Activated naive CD4-positive, alpha-beta T cell treated with anti-CD3 and anti-CD28 coated beads, Interleukin-2, amount 10 ng/mL, durations not matched to agents 7 days and 5 days (primary cell): Measurements from ENCODE around the gene CCDC33.
A peak's percentile ranks its signal among the peaks of the same experiment; 100 is the strongest.

Experiments
- CTCF ChIA-PET: fragments of 350-600 bp; sonication (Branson Sonifier 250); formaldehyde crosslinking; loops from one replicate; lab custom pipeline; 2021; ENCODE audit warnings: antibody characterized with exemption; lab: Charles Lee
- DNase-seq: peaks from one replicate; pipeline ENCODE4 v3.0.0-alpha.2; 2020
- H3K27ac Mint-ChIP-seq: one replicate; pipeline ENCODE4 v1.8.0; 2021; ENCODE audit warnings: mild to moderate bottlenecking, moderate library complexity, mixed read lengths
- H3K27me3 Mint-ChIP-seq: one replicate; pipeline ENCODE4 v1.8.0; 2021; ENCODE audit warnings: mild to moderate bottlenecking, mixed read lengths
- H3K36me3 Mint-ChIP-seq: one replicate; pipeline ENCODE4 v1.8.0; 2021; ENCODE audit warnings: mixed read lengths
- H3K4me1 Mint-ChIP-seq: one replicate; pipeline ENCODE4 v1.8.0; 2021; ENCODE audit warnings: mixed read lengths
- H3K4me3 Mint-ChIP-seq: one replicate; pipeline ENCODE4 v1.8.0; 2021; ENCODE audit warnings: mild to moderate bottlenecking, moderate library complexity, mixed read lengths
- H3K9me3 Mint-ChIP-seq: one replicate; pipeline ENCODE4 v1.8.0; 2021; ENCODE audit warnings: mixed read lengths

The CCDC33 gene

GRCh38 chr15:74306781-74307217 lies 70.7 kb downstream of the CCDC33 start:
- no peak for DNase-seq
- CTCF ChIA-PET: interaction anchor here (0.8 to 2.0 kb wide), 8 partner anchors 10 to 334 kb away, joined by 3 to 15 read pairs (median 5); no protein-coding TSS in a partner anchor
- no peaks in the 10 kb centered on the region for H3K4me1 Mint-ChIP-seq
- H3K9me3 Mint-ChIP-seq: no peaks in the 10 kb centered on the region
- H3K27ac Mint-ChIP-seq: no peak overlapping the region
- H3K36me3 Mint-ChIP-seq: no peaks in the 10 kb centered on the region
- peaks cover 81% of the 10 kb centered on the region for H3K27me3 Mint-ChIP-seq
- no peak overlapping the region for H3K4me3 Mint-ChIP-seq

- peaks cover 76% of the 10 kb centered on the region for H3K27me3 Mint-ChIP-seq
- CTCF ChIA-PET: interaction anchor here (0.8 to 2.0 kb wide), 17 partner anchors 8 to 335 kb away, joined by 3 to 15 read pairs (median 4); no protein-coding TSS in a partner anchor
Observed at GRCh38 chr15:74307827-74308811, 72.0 kb downstream of the CCDC33 start.

GRCh38 chr15:74311734-74312444 lies 75.8 kb downstream of the CCDC33 start:
- H3K9me3 Mint-ChIP-seq: no peaks in the 10 kb centered on the region
- H3K36me3 Mint-ChIP-seq: no peaks in the 10 kb centered on the region
- H3K27me3 Mint-ChIP-seq: peaks cover 43% of the 10 kb centered on the region
- H3K4me3 Mint-ChIP-seq: no peak overlapping the region
- no peak overlapping the region for H3K27ac Mint-ChIP-seq
- peaks cover 28% of the 10 kb centered on the region for H3K4me1 Mint-ChIP-seq
- CTCF ChIA-PET: interaction anchor here (1.4 kb wide), 1 partner anchor 10 kb away, joined by 11 read pairs; no protein-coding TSS in a partner anchor
- DNase-seq: no peak

More at GRCh38 chr15:74307827-74308811, 72.0 kb downstream of the CCDC33 start:
- H3K9me3 Mint-ChIP-seq: no peaks in the 10 kb centered on the region
- no peaks in the 10 kb centered on the region for H3K36me3 Mint-ChIP-seq
- H3K4me1 Mint-ChIP-seq: peaks cover under 1% of the 10 kb centered on the region
- peak overlapping the region; percentile 25 for H3K27ac Mint-ChIP-seq
- peak; percentile 57 for DNase-seq
- H3K4me3 Mint-ChIP-seq: no peak overlapping the region

- Mint-ChIP-seq H3K4me1 (peaks cover 34% of the 10 kb centered on the region), H3K9me3 (no peaks in the 10 kb centered on the region), H3K36me3 (no peaks in the 10 kb centered on the region), H3K27ac (no peak overlapping the region), H3K27me3 (peaks cover 41% of the 10 kb centered on the region), H3K4me3 (no peak overlapping the region)
- CTCF ChIA-PET: interaction anchor here (1.4 kb wide), 1 partner anchor 9 kb away, joined by 11 read pairs; no protein-coding TSS in a partner anchor
- no peak for DNase-seq
Observed at GRCh38 chr15:74312445-74313007, 76.4 kb downstream of the CCDC33 start.

- no peak for DNase-seq
- CTCF ChIA-PET: interaction anchor here (1.0 to 1.3 kb wide), 2 partner anchors 33 to 341 kb away, joined by 3 read pairs; no protein-coding TSS in a partner anchor
- H3K27ac Mint-ChIP-seq: no peak overlapping the region
- H3K9me3 Mint-ChIP-seq: no peaks in the 10 kb centered on the region
- peaks cover 43% of the 10 kb centered on the region for H3K4me1 Mint-ChIP-seq
- no peak overlapping the region for H3K4me3 Mint-ChIP-seq
- peaks cover 31% of the 10 kb centered on the region for H3K27me3 Mint-ChIP-seq
- H3K36me3 Mint-ChIP-seq: no peaks in the 10 kb centered on the region
Observed at GRCh38 chr15:74313889-74314288, 77.8 kb downstream of the CCDC33 start.

- H3K27ac Mint-ChIP-seq: peak overlapping the region; percentile 81
Observed at GRCh38 chr15:74314795-74315438, 78.8 kb downstream of the CCDC33 start.

GRCh38 chr15:74315626-74316025 lies 79.5 kb downstream of the CCDC33 start:
- Mint-ChIP-seq H3K4me3 (peak overlapping the region; percentile 6), H3K27me3 (peaks cover 18% of the 10 kb centered on the region), H3K27ac (peak overlapping the region; percentile 81), H3K4me1 (peaks cover 53% of the 10 kb centered on the region), H3K36me3 (no peaks in the 10 kb centered on the region), H3K9me3 (no peaks in the 10 kb centered on the region)
- CTCF ChIA-PET: interaction anchor here (1.3 to 2.6 kb wide), 4 partner anchors 8 to 343 kb away, joined by 3 to 8 read pairs (median 4); no protein-coding TSS in a partner anchor
- DNase-seq: peak; percentile 60

More at GRCh38 chr15:74314795-74315438, 78.8 kb downstream of the CCDC33 start:
- Mint-ChIP-seq H3K36me3 (no peaks in the 10 kb centered on the region), H3K4me1 (peaks cover 47% of the 10 kb centered on the region), H3K27me3 (peaks cover 21% of the 10 kb centered on the region), H3K9me3 (no peaks in the 10 kb centered on the region), H3K4me3 (peak overlapping the region; percentile 6)
- peak; percentile 61 for DNase-seq
- CTCF ChIA-PET: interaction anchor here (1.3 to 2.6 kb wide), 4 partner anchors 7 to 343 kb away, joined by 3 to 8 read pairs (median 4); no protein-coding TSS in a partner anchor

GRCh38 chr15:74316141-74316540 lies 80.0 kb downstream of the CCDC33 start:
- DNase-seq: no peak
- peaks cover 17% of the 10 kb centered on the region for H3K27me3 Mint-ChIP-seq
- H3K27ac Mint-ChIP-seq: no peak overlapping the region
- no peaks in the 10 kb centered on the region for H3K36me3 Mint-ChIP-seq
- peaks cover 54% of the 10 kb centered on the region for H3K4me1 Mint-ChIP-seq
- H3K4me3 Mint-ChIP-seq: no peak overlapping the region
- CTCF ChIA-PET: interaction anchor here (1.4 to 2.6 kb wide), 3 partner anchors 9 to 344 kb away, joined by 3 to 8 read pairs (median 5); no protein-coding TSS in a partner anchor
- no peaks in the 10 kb centered on the region for H3K9me3 Mint-ChIP-seq

- H3K9me3 Mint-ChIP-seq: no peaks in the 10 kb centered on the region
- no peak overlapping the region for H3K27ac Mint-ChIP-seq
- H3K4me1 Mint-ChIP-seq: peaks cover 54% of the 10 kb centered on the region
- H3K27me3 Mint-ChIP-seq: peaks cover 14% of the 10 kb centered on the region
- no peak for DNase-seq
- H3K4me3 Mint-ChIP-seq: no peak overlapping the region
- H3K36me3 Mint-ChIP-seq: no peaks in the 10 kb centered on the region
- CTCF ChIA-PET: interaction anchor here (2.6 kb wide), 1 partner anchor 10 kb away, joined by 8 read pairs; no protein-coding TSS in a partner anchor
Observed at GRCh38 chr15:74317820-74318375, 81.8 kb downstream of the CCDC33 start.

- H3K27ac Mint-ChIP-seq: no peak overlapping the region
- H3K36me3 Mint-ChIP-seq: no peaks in the 10 kb centered on the region
- CTCF ChIA-PET: interaction anchor here (2.8 to 3.3 kb wide), 2 partner anchors 11 to 193 kb away, joined by 6 to 15 read pairs; no protein-coding TSS in a partner anchor
- peaks cover 10% of the 10 kb centered on the region for H3K27me3 Mint-ChIP-seq
- DNase-seq: no peak
- H3K4me1 Mint-ChIP-seq: peaks cover 52% of the 10 kb centered on the region
- H3K4me3 Mint-ChIP-seq: no peak overlapping the region
- H3K9me3 Mint-ChIP-seq: no peaks in the 10 kb centered on the region
Observed at GRCh38 chr15:74318376-74319137, 82.4 kb downstream of the CCDC33 start.

- Mint-ChIP-seq H3K27me3 (peaks cover 10% of the 10 kb centered on the region), H3K27ac (no peak overlapping the region), H3K36me3 (no peaks in the 10 kb centered on the region), H3K9me3 (no peaks in the 10 kb centered on the region), H3K4me3 (no peak overlapping the region), H3K4me1 (peaks cover 51% of the 10 kb centered on the region)
- CTCF ChIA-PET: interaction anchor here (2.8 to 5.1 kb wide), 4 partner anchors 11 to 346 kb away, joined by 6 to 37 read pairs (median 16); no protein-coding TSS in a partner anchor
- DNase-seq: no peak
Observed at GRCh38 chr15:74319138-74319460, 83.0 kb downstream of the CCDC33 start.
